NCI-H2029 (cell line): ENCODE measurements around the gene CLEC6A.
"Not testable (repeated sequence)": the region's sequence is repeated elsewhere in the genome, so short reads cannot be mapped to it uniquely, and the experiment has no call there.

Experiments
- DNase-seq: peaks from one replicate; lab custom pipeline; 2025; lab: John Stamatoyannopoulos, UW

Gene CLEC6A

DNA sequence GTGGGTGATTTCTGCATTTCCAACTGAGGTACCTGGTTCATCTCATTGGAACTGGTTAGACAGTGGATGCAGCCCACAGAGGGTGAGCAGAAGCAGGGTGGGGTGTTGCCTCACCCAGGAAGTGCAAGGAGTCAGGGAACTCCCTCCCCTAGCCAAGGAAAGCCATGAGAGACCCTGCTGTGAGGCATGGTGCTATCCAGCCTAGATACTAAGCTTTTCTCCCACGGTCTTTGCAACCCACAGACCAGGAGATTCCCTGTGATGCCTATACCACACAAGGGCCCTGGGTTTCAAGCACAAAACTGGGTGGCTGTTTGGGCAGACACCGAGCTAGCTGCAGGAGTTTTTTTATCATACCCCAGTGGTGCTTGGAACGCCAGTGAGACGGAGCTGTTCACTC is 39.9 kb downstream of the CLEC6A start:
- DNase-seq = not testable (repeated sequence)

DNA sequence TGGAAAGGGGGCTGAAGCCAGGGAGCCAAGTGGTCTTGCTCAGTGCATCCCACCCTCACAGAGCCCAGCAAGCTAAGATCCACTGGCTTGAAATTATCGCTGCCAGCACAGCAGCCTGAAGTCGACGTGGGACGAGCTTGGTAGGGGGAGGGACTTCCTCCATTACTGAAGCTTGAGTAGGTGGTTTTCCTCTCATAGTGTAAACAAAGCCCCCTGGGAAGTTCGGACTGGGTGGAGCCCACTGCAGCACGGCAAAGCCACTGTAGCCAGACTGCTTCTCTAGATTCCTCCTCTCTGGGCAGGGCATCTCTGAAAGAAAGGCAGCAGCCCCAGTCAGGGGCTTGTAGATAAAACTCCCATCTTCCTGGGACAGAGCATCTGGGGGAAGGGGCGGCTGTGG is 40.3 kb downstream of the CLEC6A start:
- not testable (repeated sequence) for DNase-seq

DNA sequence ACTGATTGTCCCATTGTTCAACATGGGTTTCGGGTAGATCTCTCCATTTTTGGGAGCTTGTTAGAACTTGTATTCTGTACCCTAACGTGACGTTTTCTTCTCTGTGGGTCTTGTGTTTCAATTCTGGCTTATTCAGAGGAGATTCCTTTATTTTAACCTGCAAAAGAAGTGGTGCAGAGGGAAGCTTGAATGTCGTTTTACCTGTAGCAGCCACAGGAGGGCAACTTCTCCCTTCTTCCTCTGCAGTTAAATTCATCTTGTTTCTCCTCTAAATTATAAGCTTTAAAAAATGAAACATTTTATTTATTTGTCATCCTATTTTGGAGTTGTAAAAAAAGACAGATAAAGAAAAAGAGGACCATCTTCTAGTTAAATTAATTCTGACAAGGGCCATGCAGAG is 43.9 kb downstream of the CLEC6A start:
- DNase-seq = no peak

DNA sequence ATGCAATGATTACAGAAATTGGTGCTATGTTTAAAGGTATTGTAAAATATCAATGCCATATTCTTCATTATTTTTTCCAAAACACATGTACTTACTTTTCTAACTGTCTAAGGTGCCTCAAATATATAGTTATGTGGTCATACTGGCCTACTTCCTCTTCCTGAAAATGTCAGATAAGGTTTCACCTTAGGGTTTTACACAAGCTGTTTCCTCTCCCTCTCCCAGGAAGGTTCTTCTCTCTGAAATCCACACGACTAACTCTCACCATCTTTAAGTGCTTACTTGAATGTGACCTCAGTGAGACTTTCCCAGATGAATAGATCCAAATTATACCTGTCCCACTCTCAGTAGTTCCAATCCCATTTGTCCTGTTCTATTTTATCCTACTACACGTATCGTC is 46.0 kb downstream of the CLEC6A start:
- DNase-seq = no peak

DNA sequence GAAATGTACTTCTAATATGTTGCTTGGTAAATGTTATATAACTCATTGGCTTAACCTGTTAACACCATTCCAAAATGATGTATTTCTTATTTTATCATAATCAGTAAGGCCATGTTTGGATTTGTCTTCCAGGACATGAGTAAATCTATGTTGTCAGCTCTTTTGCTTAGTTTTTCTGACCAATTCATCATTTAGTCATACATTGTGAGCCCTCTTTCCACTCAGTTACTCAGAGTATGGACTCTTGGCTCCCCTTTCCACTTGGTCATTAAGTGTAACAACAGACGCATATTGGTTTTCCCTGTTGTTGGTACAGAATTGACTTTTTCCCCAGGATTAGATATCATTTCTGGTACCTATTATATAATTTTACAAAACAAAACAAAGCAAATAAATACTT is 48.6 kb downstream of the CLEC6A start:
- DNase-seq = no peak

DNA sequence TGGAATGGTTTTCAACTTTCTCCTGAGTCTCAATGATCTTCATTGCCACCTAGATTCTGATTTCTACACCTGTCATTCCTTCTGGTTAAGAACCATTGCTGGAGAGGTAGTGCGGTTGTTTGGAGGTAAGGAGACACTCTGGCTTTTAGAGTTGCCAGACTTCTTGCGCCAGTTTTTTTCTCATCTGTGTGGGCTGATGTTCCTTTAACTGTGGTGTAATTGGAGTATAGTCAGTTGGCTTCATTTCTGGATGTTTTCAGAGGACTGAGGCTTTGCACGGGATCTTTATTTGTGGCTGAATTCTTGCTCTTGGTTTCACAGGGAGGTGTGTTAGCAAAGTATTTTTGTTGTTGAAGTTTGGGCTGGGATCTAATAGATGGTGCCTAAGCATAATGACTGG is 51.8 kb downstream of the CLEC6A start:
- no peak for DNase-seq

DNA sequence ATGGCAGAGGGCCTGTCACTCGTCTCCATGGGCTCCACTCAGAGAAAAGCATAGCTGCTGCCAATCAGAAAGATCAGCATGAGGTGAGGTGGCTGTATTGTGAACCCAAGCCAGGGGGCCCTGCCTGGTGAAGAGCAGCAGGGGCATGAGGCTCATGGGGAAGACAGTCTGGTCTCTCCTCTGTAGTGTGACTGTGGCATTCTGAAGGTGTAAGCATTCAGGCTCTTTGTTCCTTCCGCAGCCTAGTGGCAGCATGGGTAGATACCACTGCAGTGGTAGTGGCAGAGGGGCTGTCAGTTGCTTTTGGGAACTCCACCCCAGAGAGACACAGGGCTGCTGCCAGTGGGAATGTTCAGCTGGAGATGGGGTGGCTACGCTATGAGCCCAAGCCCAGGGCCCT is 52.5 kb downstream of the CLEC6A start:
- no peak for DNase-seq

DNA sequence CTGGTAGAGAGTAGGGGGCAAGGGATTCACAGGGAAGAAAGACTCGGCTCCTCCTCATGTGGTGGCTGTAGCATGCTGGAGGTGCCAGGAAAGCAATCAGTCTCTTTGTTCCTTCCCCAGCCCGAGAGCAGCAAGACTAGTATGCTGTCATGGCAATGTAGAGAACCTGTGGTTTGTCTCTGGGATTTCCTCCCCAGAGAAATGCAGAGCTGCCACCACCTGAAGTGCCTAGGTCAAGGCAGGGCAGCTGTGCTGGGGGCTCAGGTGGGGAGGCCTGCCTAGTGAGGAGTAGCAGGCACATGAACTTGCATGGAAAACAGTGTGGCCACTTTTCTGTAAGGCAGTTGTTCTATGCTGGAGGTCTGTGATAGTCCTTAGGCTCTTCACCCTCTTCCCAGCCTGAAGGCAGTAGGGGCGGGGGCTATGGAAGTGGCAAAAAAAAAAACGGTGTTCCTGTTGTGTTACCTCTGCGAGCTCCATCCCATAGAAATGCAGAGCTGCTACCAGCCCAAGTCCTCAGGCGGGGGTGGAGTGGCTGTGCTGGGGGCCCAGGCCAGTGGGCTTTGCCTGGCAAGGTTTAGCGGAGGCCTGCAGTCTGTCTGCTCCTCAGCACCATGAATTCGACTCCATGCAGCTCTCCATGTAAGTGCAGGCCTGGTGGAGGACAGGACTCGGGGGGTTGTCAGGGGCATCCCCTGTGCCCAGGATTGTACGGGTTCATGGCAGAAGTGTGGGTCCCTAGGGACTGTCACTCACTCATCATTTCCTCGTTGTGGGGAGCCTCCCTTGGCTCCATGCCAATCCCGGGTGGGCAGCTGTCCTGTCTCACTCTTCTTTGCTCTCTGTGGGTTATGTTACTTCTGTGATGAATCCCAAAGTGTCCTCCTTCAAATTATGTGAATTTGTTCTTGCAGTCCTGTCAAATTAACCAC is 53.4 kb downstream of the CLEC6A start:
- DNase-seq = no peak

DNA sequence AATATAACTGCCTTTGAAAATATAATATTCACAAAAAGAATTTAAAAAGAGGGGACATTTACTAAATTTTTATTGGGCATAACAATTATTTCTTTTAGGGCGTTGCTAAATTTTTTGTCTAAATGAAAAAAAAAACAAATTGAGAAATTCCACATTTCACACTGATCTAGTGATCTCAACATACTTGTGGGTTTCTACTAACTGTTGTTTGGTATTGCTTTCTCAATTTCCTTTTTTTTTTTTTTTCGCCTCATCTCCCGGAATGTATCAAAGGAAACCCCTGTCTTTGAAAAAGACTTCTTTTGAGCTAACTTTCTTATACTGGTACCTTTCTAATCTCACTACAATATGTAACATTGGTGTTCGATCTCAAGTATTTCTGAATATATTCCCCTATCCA is 57.5 kb downstream of the CLEC6A start, which contains the start of gene CLEC4D:
Gene CLEC4D, plus strand, starts transcription at position 248 of the 400 bp plus-strand sequence. CDS start 230 bp downstream, outside the sequence.
- no peak for DNase-seq

DNA sequence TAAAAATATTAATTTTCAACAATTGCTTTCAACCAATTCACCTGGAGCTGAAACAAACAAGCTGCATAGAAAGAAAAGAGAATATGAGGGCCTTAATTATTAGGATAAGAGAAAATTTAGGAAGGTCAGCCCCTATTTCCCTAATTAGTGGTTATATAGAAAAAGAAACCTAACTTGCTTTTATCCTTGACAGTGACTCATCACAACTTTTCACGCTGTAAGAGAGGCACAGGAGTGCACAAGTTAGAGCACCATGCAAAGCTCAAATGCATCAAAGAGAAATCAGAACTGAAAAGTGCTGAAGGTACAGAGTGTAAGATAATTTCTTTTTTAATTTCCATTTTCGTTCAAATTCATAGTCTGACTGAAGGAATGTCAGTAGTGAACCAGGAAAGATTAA is 62.2 kb downstream of the CLEC6A start:
- DNase-seq = no peak

DNA sequence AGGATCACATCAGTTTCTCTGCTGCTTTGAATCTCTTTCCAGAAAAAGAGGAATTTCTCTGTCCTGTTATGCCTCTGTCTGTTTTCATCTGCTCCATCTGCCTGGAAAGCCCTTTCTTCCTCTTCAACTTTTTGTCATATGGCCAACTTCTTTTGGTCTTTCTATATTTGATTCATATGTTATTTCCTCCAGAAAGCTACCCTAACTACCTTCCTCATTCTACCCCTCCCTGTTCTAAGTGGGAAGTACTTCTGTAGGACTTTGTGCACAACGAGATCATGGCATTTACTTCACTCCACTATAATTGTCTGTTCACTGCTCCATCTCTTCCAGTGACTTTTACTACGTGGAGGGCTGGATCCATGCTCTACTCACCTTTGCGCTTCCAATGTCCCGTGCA is 63.4 kb downstream of the CLEC6A start:
- DNase-seq = no peak

DNA sequence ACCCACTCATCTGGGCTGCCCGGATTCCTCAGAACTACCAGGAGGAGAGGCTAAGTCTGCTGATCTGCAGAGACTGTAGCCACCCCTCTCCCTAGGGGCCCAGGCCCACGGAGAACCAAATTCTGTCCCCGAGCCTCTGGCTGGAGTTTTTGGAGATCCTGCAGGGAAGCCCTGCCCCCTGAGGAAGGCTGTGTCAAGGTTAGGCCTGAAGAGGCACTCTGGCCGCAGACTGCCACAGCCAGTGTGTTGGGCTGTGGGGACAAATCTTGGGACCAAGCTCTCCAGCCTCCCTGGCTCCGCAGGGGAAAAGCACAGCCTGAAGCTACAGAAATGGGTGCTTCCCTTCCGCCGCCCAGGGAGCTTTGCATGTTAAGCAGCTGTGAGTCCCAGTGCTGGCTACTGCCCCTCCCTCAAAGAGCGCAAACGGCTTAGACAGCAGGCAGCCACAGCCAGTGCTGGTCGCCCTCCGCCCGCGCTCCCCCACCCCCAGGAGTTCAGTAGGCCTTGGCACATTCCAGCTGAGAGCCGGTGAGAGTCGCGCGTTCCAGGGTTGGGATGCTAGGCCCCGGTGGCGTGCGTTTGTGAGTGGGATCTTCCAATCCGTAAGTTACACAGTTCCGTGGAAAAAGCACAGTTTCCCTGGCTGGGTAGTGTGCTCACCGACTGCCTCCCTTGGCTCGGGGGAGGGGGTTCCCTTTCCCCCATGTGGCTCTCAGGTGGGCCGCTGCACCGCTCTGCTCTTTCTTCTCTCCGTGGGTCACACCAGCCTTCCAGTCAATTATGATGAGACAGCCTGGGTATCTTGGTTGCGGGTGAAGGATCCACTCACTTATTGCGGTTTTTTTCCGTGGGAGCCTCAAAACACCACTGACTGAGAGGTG is 71.7 kb downstream of the CLEC6A start:
- DNase-seq = no peak
